Measurements from ENCODE around the gene GALNT9. TPM values are rescaled to one million over a fixed set of nuclear protein-coding genes. Genes with fewer than 3 reads are reported as not detected.

Gene GALNT9
- total RNA-seq, 1 experiment from 2014 or later = 1.7 TPM

GRCh38 chr12:132294121-132295034, 35.0 kb downstream of the GALNT9 start:
- no peak for DNase-seq (ENCODE audit: low spot score)

DNA sequence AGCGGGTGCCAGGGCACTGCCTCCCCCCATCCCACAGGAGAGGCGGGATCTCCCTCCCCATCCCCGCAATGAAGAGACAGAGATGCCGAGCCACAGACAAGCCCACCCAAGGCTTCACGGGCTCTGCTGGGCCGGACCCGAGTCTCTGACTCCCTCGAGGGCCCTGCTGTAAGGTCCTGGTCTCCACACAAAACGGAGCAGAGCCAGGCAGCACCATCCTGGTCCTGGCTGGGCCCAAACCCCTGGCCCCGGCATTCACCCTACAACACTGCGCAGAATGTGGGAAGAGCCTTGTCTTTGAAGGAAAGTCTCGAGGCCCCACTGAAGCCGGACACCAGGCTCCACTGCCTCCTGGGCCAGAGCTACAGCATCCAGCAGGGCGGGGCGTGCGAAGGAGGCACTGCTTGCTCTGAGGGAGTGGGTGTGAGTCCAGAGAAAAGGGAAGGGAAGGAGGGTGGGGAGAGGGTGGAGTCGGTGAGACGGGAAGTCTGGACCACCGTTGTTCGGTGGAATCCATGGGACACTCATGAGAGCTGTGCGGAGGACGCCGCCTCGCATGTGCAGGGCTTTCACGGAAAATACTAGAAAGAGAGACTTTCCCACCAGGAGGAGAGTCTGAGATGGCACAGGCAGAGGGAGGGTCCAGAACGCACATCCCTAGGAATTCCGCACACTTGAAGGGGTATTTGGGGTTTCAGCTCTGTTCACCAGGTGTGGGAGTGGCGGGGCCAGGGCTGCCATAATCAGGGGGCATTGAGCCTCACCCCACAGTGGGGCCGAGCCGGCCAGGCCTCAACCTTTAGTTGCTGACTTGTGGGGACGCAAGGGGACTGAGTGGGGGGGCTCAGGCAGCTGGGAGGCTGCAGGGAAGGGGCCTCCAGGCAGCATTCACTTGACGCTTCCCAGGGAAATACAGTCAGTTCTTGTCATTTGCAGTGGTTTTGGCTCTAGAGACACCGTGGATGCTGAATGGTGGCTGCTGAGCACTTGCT, 36.8 kb downstream of the GALNT9 start:
- DNase-seq (ENCODE audit: low spot score) = no peak

DNA sequence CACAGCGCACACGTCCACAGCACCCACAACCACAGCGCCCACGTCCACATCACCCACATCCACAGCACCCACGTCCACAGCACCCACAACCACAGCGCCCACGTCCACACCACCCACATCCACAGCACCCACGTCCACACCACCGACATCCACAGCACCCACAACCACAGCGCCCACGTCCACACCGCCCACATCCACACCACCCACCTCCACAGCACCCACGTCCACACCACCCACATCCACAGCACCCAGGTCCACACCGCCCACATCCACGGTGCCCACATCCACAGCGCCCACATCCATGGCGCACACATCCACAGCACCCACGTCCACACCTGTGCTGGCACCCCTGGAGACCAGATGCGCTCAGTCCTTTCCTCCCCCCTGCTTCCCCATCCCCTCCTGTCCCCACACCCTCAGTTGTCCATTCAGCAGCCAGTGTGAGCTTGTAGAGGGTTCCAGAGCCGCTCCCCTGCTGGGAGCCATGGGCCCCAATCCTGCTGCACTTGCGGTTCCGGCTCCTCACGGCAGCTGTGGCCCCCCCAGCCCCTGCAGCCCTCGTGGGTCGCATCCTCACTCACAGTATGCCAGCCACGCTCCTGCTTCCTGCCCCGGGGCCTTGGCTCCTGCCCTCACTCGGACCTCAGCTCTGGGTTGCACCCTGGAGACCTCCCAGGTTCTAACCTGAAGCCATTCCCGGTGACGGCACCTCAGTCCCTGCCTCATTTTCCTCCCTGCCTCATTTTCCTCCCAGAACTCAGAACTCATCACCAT, 37.8 kb downstream of the GALNT9 start:
- DNase-seq (ENCODE audit: low spot score) = no peak

DNA sequence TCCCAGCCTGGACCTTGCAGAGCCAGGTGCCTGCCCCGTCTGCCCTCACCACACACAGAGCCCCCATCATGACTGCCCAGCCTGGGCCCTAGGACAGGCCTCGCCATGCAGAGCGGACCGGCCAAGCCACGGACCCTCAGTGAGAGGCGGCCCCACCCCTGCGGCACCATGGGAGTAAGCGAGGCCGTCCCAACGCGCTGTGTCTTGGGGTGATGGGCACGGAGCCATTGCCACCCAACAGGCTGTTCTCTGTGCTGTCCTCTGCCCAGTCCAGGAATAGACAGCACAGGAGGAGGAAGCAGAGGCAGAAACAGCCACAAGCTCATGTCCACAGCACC, 39.2 kb downstream of the GALNT9 start:
- DNase-seq (ENCODE audit: low spot score) = no peak

DNA sequence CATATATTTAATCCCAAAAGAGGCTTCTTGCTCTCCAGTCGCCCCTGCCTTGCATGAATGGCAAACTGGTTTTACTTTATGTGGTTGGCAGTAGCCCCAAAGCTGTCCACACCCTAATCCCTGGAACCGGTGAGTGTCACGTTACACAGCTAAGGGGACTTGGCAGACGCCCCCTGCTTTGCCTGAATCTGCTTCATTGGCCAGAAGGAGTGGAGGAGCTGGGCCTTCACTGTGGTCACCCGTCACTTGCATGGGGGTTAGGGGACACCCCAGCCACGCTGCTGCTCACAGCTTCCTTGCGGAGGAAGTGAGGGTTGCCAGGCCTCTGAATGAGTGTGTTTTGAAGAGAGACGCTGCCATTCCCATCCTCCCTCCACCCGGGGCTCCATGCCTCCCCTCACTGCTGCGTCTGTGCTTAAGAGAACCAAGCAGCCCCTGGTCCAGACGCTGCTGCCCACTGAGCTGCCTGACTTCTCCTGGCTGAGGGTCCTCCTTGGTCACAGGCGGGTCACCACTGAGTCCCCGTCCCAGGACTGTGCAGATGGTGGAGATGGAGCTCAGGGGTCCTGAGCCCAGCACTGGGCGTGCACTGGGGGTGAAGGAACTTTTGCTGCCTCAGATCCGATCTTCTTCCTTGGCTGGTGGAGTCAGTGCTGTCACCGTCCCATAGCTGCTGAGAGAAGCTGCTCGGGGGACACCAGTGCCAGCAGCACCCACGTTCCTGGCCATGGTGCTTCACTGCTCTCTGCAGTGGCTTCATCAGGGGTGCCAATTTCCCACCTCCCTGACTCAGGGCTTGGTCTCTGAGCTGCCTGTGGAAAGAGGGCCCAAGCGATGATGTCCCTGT, 39.8 kb downstream of the GALNT9 start:
- peak; percentile 43 for DNase-seq (ENCODE audit: low spot score)

DNA sequence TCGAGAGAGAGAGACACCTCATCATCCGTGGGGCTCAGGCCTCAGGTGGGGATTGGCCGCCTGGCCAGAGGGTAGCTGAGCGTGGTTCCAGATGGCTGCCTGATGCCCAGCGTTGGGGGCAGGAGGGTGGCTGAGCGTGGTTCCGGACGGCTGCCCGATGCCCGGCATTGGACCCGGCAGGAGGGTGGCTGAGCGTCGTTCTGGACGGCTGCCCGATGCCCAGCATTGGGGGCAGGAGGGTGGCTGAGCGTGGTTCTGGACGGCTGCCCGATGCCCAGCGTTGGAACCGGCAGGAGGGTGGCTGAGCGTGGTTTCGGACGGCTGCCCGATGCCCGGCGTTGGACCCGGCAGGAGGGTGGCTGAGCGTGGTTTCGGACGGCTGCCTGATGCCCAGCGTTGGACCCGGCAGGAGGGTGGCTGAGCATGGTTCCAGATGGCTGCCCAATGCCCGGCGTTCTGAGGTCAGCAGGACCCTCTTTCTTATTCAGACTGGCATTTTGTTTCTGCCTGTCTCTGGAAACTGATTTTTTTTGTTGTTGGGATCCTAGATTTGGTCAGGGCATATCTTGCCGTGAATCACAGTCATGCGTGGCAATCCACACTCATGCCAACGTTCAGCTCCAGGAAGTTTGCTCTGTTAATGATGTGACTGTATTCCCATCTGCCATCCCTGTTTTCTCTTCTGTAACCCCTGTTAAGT, 40.7 kb downstream of the GALNT9 start:
- no peak for DNase-seq (ENCODE audit: low spot score)

- no peak for DNase-seq (ENCODE audit: low spot score)
These were observed 41.8 kb downstream of the GALNT9 start for GRCh38 chr12:132287391-132288238.

GRCh38 chr12:132286912-132287311, 42.5 kb downstream of the GALNT9 start:
- peak; percentile 77 for DNase-seq (ENCODE audit: low spot score)

DNA sequence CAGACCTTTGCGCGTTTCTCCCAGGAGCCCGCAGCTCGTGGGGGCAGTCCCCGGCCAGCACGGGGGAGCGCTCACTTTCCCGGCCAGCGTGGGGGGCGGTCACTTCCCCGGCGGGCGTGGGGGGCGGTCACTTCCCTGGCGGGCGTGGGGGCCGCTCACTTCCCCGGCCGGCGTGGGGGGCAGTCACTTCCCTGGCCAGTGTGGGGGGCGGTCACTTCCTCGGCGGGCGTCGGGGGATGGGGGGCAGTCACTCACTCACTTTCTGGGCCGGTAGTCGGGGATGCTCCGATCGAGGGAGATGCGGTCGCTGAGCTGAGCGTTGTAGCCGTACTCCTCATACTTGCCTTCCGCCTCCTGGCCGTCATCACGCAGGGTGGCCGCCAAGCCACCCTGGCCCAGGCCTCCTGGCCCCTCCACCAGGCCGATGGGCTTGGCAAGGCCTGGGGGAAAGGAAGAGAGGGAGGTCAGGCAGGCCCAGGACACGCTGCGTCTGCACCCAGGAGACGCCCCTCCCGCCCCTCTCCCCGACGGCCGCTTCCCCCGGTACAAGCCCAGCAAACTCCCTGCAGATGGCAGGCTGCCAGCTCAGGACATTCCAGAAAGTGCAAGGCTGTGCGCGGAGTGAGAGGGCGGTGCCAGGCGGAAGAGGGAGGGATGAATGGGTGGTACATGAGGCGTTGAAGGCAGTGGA, 43.3 kb downstream of the GALNT9 start:
- peak; percentile 84 for DNase-seq (ENCODE audit: low spot score)

GRCh38 chr12:132284827-132285741, 44.3 kb downstream of the GALNT9 start:
- DNase-seq (ENCODE audit: low spot score) = no peak

- DNase-seq (ENCODE audit: low spot score) = no peak
These were observed 45.1 kb downstream of the GALNT9 start for GRCh38 chr12:132284071-132284826.

DNA sequence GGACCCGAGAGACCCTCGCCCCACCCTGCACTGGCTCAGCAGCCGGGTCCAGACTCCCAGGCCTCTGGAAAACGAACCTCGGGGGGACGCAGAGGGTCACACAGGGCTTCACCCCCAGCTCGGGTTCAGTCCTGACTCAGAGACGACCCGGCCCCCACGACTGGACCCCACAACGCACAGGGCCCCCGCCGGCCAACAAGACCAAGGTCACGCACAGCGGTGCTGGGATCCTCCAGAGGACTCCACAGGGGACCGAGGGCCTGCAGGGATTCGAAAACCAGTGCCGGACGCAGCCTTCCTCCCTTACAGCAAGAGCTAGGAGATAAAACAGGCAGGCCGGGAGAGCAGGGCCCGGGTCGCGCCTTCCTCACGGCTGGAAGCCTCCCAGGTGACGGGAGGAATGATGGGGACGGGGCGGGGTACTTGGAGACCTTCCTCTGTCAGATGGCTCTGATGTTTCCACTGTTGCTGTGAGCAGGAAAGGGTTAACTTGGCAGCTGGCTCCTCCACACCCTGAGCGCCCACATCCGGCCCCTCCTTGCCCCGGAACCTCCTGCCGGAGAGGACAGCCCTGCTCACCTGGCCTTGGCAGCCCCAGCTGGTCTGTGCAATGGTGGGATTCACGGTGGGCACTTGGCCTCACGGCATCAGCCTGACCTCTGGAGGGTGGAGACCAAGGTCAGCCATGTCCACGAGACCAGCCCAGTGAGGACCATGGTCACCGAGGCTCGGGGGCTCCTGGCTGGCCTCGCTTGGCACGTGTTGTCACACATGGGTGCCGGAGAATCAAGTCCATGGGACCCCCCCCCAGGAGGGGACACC, 46.2 kb downstream of the GALNT9 start:
- no peak for DNase-seq (ENCODE audit: low spot score)

DNA sequence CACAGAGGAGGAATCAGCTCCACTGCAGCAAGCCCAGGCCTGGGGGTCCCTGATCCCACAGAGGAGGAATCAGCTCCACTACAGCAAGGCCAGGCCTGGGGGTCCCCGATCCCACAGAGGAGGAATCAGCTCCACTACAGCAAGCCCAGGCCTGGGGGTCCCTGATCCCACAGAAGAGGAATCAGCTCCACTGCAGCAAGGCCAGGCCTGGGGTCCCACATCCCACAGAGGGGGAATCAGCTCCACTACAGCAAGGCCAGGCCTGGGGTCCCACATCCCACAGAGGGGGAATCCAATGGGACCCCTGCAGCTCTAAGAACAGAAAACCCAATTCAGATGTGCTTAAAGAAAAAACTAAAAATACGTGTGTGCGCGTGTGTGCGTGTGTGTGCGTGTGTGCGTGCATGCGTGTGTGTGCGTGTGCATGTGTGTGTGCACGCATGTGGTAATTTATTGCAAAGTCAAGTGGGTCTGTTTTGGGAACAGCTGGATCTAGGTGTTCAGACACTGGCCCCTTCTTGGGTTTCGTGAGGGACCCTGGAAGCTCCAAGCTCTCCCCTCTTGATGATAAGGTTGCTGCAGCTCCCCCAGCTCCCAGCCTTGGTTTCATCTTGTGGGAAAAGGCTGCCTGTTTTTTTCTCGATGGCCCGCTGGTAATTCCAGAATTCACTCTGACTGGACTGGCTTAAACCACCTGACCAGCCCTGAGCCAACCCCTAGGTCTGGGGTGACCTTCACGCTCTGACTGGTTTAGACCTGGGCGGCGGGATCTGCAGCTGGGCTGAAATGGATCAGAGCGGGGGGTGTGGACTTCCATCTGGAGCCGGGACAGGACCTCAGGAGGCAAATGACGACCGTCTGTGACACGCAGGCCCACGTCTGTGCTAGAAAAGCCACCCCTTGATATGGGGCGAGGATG, 47.1 kb downstream of the GALNT9 start:
- DNase-seq (ENCODE audit: low spot score) = no peak

GRCh38 chr12:132281038-132281437, 48.4 kb downstream of the GALNT9 start:
- no peak for DNase-seq (ENCODE audit: low spot score)

DNA sequence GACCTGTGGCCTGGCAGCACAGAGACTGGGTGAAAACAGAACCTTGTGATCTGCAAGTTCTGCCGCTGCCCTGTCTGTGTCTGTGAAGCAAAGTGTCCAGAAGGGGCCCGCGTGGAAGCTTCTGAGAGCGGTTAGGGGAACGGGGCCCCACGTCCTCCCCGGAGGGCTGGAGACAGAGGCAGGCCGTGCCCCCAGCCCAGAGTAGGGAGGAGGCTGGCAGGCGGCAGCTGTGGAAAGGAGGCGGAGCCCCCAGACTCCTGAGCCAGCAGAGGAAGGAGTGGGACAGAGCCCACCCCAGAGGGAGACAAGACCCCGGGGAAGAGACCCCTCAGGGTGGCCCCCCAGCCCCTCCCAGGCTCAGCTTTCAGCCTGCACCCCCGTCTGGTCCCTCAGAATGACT, 49.0 kb downstream of the GALNT9 start:
- no peak for DNase-seq (ENCODE audit: low spot score)

Measured in H4 (cell line).